Measurements from ENCODE around the gene CYP11A1. TPM values are rescaled to one million over a fixed set of nuclear protein-coding genes. Genes with fewer than 3 reads are reported as not detected.
A peak's percentile ranks its signal among the peaks of the same experiment; 100 is the strongest.

Gene CYP11A1
- total RNA-seq, 4 donors from 2014 or later, result 0.47 to 1.4 (median 0.53) TPM; not detected in 1

DNA sequence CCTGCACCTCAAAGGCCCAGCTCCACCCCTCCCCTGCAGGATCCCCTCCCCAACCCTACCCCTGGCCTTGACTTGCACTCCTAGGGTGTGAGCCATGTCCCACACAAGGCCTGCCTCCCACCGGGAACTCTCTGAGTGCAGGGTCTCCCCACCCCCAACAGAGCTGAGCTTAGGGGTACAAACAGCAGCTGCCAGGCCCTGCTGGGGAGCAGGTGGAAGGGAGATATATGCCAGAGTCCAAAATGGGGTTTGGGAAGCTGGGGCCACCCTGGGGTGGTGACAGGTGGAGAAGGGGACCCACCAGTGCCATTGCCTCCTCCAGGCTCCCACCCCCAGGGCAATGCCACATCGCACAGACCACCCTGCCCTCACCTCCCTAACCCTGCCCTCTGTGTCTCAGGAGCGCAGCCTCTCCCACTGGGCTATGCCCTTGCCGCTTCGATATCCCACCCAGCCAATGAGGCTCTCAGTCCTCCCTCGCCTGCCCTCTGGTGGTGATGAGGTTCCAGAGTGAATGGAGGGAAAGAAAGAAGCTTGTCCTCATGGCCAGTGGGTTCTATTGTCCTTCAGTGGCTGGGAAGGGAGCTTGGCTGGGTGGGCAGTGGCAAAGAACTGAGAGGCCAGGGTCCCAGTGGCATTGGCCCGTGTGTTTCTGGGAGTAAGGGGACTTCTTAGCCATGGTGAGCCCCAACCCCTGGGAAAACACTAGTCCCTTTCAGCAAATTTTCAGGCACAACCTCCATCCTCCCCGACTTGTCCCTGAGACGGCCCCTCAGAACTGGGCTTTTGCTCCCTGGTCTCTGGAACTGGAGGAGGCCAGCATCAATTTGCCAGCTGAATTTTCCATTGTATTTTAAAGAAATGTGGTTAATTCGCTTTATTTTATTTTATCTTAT lies 46.8 kb downstream of the CYP11A1 start:
- Histone ChIP-seq H3K4me3 (no peak overlapping the region), H3K4me1 (peaks cover 41% of the 10 kb centered on the region), H3K27me3 (no peaks in the 10 kb centered on the region), H3K36me3 (no peaks in the 10 kb centered on the region), H3K9me3 (no peaks in the 10 kb centered on the region), H3K27ac (no peak overlapping the region)
- TF ChIP-seq, protein P1, sequence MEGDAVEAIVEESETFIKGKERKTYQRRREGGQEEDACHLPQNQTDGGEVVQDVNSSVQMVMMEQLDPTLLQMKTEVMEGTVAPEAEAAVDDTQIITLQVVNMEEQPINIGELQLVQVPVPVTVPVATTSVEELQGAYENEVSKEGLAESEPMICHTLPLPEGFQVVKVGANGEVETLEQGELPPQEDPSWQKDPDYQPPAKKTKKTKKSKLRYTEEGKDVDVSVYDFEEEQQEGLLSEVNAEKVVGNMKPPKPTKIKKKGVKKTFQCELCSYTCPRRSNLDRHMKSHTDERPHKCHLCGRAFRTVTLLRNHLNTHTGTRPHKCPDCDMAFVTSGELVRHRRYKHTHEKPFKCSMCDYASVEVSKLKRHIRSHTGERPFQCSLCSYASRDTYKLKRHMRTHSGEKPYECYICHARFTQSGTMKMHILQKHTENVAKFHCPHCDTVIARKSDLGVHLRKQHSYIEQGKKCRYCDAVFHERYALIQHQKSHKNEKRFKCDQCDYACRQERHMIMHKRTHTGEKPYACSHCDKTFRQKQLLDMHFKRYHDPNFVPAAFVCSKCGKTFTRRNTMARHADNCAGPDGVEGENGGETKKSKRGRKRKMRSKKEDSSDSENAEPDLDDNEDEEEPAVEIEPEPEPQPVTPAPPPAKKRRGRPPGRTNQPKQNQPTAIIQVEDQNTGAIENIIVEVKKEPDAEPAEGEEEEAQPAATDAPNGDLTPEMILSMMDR (IDR thresholded peaks at IDR 0.05), result peak in 1 of 2 donors; percentile 34
- TF ChIP-seq POLR2AphosphoS5 (IDR thresholded peaks at IDR 0.05), result no peak
- no peak for DNase-seq (ENCODE audit: low spot score in 2 of 2)
- 80% methylated on average over 9 of the region's 10 CpGs for WGBS

DNA sequence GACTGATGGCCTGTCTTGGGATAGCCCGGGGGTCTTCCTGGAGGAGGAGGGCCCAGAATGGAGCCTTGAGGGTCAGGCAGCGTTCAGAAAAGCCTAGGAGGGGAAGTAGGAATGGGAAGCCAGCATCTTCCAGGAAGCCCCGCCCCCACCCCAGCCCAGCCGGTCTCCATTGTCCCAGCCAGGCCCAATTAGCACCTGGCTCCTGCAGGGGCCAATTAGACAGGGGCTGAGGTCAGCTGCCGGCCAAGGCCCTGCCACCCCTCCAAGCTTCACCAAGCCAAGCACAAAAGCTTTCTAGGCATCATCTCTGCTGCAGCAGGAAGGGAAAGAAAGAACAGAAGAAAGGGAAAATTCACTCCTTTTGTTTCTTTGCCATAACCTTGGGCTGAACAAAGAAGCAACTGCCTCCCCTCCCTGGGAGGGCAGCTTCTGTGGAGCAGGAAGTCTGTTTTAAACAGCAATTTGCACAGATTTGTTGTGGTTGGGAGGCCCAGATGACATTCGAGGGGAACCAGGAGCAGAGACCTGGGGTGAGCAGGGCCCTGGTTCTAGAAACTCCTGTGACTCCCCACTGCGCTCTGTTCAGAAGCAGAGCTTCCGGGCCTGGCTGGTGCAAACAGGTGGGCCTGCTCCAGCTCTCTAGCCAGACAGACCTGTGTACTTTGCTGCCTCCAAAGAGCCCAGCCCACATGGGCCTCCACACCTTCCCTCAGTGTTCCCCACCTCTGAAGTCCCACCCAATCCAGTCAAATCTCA lies 47.7 kb downstream of the CYP11A1 start:
- no peak for TF ChIP-seq EP300 (IDR thresholded peaks at IDR 0.05)
- TF ChIP-seq POLR2AphosphoS5 (IDR thresholded peaks at IDR 0.05), result no peak
- TF ChIP-seq, protein P1 (IDR thresholded peaks at IDR 0.05), result no peak
- no peak for TF ChIP-seq POLR2A (IDR thresholded peaks at IDR 0.05)
- no peak for DNase-seq (ENCODE audit: low spot score in 2 of 2)
- no peak overlapping the region for H3K4me3 ChIP-seq
- 46% methylated on average over 4 of the region's 8 CpGs for WGBS
- H3K9me3 ChIP-seq, result no peaks in the 10 kb centered on the region
- H3K27me3 ChIP-seq, result no peaks in the 10 kb centered on the region
- no peak overlapping the region for H3K27ac ChIP-seq
- peaks cover 42% of the 10 kb centered on the region for H3K4me1 ChIP-seq
- no peaks in the 10 kb centered on the region for H3K36me3 ChIP-seq

DNA sequence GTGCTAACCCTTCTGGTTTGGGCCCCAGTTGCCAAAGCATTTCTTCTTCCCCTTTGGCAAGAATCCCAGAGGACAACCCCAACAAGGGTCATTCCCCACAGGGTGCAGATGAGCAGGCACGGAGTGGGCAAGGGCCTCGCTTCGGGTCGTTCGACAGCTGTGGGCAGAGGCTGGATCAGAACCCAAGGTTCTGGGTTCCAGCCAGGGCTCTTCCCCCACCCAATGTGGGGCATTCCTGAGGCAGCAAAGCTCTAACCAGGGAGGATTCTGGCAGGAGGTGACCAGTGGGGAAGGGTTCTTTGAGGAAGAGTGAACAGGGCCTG lies 48.3 kb downstream of the CYP11A1 start:
- Histone ChIP-seq H3K27me3 (no peaks in the 10 kb centered on the region), H3K4me3 (no peak overlapping the region), H3K36me3 (no peaks in the 10 kb centered on the region), H3K4me1 (peaks cover 42% of the 10 kb centered on the region), H3K27ac (no peak overlapping the region), H3K9me3 (no peaks in the 10 kb centered on the region)
- 80% methylated on average over 1 of the region's 5 CpGs for WGBS
- DNase-seq (ENCODE audit: low spot score in 2 of 2), result no peak
- TF ChIP-seq POLR2A (IDR thresholded peaks at IDR 0.05) (no peak), EP300 (IDR thresholded peaks at IDR 0.05) (no peak), POLR2AphosphoS5 (IDR thresholded peaks at IDR 0.05) (no peak)
- TF ChIP-seq, protein P1 (IDR thresholded peaks at IDR 0.05), result no peak

DNA sequence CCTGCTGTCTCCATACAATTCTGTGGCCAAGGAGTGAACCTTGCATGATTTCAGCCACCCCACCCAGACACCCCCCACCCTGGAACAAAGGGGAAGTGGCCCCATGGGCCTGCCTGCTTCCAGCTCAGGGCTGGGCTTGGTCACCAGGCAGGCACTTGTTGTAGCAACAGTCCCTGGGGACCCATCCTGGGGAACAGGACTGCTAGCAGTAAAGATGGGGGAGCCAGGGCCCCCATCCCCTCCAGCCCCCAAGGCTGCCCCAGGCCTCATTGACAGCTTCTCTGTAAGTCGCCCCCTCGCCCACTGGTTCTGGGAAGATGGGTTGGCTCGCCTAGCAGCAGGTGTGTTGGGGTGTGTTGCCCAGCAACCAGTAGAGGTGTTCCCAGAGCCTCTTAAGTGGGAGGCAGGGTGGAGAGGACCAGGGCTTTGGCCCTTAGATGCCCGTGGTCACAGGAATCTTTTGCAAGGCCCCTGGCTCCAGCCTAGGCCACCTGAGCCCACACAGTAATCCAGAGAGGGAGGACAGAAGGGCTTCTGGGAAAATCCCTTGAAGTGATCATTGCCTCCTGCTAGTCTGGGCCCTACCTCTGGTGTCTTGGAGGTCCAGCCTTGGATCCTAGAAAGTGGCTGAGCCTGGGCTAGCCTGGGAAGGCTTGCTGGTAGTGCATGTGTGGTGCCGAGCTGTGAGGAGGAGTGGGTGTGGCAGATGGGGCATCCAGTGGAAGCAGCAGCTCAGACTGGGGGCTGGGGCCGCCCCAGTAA lies 48.9 kb downstream of the CYP11A1 start:
- Histone ChIP-seq H3K4me1 (peaks cover 42% of the 10 kb centered on the region), H3K27me3 (no peaks in the 10 kb centered on the region), H3K27ac (peak overlapping the region; percentile 35), H3K36me3 (no peaks in the 10 kb centered on the region), H3K9me3 (no peaks in the 10 kb centered on the region), H3K4me3 (no peak overlapping the region)
- no peak for DNase-seq (ENCODE audit: low spot score in 2 of 2)
- TF ChIP-seq POLR2AphosphoS5 (IDR thresholded peaks at IDR 0.05), result no peak
- no peak for TF ChIP-seq EP300 (IDR thresholded peaks at IDR 0.05)
- TF ChIP-seq POLR2A (IDR thresholded peaks at IDR 0.05), result no peak
- TF ChIP-seq, protein P1 (IDR thresholded peaks at IDR 0.05), result no peak
- 86% methylated on average over 2 of the region's 6 CpGs for whole genome bisulfite sequencing

All from suprapubic skin (tissue), 4 donors.